Left lobe of liver (tissue), 2 donors: Measurements from ENCODE around the gene NPDC1. TPM values are rescaled to one million over a fixed set of nuclear protein-coding genes. Genes with fewer than 3 reads are reported as not detected.
"Not testable (repeated sequence)": the region's sequence is repeated elsewhere in the genome, so short reads cannot be mapped to it uniquely, and the experiment has no call there.

ENCODE experiments used
- ATAC-seq: fragments of 200-7000 bp; cut with Tn5 transposase; one replicate; pipeline ENCODE4 v1.9.1; 2020; ENCODE audit warnings: mild to moderate bottlenecking, moderate library complexity
- DNase-seq: peaks from one replicate; pipeline ENCODE4 v3.0.0-alpha.2; 2020; ENCODE audit warnings: low spot score
- total RNA-seq: library from RNA; stranded (reverse); gene quantifications from one replicate; pipeline ENCODE4 v1.2.1, GENCODE V29; 2021
- donor health status: DM: no; HTN: no; CAD: no; lungs with moderate emphysema.
- donor health status: DM: no; HTN: yes; CAD: no.

NPDC1 gene
- total RNA-seq, 1 donor from 2014 or later, result 16.6 TPM

DNA sequence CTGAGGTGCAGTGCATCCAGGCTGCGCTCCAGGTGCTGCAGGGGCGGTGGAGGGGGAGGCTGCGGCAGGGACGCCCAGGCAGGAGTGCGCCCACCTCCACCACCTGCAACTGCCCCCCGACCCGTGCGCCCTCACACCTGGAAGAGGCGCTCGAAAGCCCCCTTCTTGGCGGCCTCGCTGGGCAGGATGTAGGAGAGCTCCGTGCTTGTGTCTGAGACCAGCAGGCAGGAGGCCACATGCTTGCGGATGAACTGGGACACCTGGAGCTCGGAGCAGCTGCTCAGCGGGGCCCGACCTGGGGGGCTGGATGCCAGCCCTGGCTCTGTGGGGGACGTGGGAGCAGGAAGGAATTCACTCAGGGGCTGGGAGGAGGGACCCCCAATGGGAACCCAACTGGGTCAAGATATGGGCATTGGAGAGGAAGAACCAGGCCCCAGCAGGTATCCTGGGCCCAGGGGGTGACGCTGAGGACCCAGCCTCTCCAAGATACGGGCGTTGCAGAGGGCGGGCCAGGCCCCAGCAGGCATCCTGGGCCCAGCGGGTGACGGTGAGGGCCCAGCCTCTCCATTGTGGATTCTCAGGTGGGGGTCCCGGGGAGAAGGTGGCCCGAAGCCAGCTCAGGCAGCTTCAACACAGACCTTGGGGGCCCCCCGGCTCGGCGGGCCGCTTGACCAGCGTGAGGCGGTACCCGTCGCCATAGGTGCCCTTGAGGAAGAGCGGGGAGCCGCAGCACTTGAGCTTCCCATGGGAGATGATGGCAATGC, 31.0 kb downstream of the NPDC1 start:
- no peak for DNase-seq
- ATAC-seq, result no peak

GRCh38 chr9:137014166-137014565, 31.8 kb downstream of the NPDC1 start:
- DNase-seq (no peak), ATAC-seq (no peak)

GRCh38 chr9:137013571-137013940, 32.4 kb downstream of the NPDC1 start:
- no peak for DNase-seq
- ATAC-seq, result no peak

GRCh38 chr9:137012694-137013570, 33.0 kb downstream of the NPDC1 start:
- no peak for DNase-seq
- no peak for ATAC-seq

DNA sequence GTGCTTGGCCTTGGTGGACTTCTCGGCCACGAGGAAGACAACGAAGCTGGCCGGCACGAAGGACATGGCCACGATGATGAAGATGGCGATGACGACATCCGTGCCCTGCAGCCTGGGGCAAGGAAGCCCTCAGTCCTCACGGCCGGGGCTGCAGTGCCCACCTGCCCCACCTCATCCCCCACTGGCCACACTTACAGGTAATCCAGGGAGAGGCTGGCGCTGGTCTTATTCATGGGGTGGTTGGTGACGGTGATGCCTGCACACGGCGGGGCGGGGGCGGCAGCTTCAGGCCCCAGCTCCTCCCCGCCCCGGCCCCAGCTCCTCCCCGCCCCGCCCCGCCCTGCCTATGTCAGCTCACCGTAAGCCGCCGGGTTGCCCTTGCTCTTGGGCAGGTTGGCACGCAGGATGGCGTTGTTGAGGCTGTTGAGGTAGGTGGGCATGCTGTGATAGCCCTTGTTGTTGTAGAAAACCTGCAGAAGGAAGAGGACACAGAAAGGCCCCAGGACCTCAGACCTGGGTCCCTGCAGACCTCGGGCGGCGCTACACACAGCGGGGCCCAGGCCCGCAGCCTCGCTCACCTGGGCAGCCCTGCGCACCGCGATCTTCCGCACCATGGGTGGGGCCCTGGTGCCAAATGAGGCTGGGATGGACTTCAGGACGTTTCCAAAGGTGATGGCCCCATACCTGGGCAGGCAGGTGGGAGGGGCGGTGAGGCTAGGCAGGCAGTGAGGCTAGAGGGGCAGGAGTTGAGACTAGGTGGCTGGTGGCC, 33.9 kb downstream of the NPDC1 start:
- ATAC-seq, result no peak

GRCh38 chr9:137011156-137011555, 34.8 kb downstream of the NPDC1 start:
- DNase-seq (no peak), ATAC-seq (no peak)

More for the DNA sequence above, 33.9 kb downstream of the NPDC1 start:
- DNase-seq, result no peak

DNA sequence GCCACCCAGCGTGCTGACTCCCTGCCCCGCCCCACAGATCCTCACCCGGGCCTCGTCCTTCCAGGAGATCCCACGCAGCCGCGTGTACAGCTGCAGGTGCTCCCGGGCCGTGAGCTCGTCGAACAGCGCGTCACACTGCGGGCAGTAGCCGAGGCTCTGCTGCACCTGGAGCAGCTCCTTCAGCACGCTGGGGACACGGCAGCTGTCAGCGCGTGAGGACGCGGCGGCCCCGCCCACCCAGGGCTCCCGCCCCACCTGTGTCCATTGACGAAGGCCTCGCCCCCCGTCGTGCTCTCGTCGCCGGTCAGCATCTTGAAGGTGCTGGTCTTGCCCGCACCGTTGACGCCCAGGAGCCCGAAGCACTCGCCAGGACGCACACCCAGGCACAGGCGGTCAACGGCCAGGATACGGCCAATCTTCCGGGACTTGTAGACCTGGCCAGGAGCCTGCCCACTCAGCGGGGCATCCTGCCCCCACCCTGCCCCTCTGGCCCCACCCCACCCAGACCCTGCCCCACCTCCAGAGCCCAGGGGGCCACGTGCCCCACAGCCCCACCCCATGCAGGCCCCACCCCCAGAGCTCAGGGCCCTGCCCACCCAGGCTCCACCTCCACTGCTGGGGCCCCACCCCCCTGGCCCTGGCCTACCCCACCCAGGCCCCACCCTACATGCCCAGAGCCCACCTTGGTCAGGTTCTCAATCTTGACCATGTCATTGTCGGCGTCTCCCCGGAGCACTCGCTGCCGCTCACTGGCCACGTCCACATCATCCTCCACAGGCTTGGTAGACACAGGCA, 35.8 kb downstream of the NPDC1 start:
- no peak for ATAC-seq
- no peak for DNase-seq

DNA sequence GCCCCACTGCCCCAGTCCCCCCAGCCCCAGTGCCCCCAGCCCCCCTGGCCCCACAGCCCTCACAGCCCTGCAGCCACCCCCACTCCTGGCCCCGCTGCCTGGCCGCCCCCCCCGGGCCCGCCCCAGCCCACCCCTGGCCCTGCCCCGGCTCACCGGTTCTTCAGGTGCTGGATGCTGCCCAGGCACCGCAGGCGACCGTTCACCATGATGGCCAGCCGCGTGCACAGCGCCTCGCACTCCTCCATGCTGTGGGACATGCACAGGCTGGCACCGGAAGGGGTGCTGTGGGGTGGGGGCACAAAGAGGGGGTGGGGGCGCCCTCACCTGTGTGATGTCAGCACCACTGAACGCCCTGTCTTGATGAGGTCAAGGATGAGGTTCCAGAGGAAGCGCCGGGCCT, 36.8 kb downstream of the NPDC1 start:
- DNase-seq, result no peak

GRCh38 chr9:137008312-137008711, 37.7 kb downstream of the NPDC1 start:
- no peak for ATAC-seq
- no peak for DNase-seq

More for the DNA sequence above, 36.8 kb downstream of the NPDC1 start:
- no peak for ATAC-seq

DNA sequence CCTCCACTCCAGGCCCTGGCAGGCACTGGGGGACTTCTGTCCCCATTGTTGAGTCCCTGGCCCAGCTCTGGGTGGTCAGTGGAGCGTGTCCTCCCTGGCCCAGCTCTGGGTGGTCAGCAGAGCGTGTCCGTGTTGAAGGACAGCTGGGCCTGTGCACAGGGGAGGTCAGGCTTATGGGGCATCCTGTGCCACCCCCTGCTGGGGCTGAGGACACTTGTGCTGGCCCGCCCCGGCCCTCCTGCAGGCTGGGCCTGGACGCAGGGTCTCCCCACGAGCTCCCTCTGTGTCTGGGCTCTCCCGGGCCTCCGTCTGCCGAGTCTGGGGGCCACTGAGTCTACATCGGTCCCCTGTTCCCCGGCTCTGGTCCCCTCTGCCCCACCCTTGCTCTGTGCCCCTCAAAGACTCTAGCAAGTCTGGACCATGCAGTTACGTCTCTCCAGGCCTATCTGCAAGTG, 38.1 kb downstream of the NPDC1 start:
- ATAC-seq, result no peak
- DNase-seq, result no peak

DNA sequence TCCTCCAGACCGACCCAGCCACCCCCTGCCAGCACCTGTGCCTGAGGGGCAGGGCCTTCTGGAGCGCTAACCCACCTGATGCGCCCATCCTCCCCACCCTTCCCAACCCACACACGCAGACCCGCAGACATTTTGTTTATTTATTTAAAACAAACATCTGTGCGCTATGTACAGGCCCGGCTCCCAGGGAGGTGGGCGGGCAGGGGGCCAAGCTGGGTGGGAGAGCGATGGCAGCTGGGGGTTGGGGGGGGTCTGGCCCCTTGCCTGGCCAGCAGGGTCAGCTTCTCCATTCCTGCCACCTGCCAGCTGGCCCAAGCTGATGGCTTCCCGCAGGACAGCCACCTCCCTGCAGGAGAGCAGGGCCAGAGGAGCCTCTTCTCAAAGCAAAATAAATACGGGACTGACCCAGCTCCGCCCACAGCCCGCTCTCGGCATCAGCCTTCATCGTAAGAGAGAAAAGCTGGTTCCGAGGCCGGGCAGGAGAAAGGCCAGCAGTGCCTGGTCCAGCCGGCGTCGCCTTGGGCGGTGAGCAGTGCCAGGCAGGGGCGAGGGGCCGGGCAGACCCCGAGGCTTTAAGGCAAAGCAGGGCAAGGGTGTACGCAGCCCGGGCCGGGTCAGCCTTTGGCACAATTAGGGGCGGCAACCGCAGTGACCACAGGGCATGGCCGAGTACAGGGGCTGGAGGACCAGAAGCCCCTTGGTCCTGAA, 38.7 kb downstream of the NPDC1 start:
- no peak for DNase-seq
- peak; percentile 9 for ATAC-seq

GRCh38 chr9:137006116-137007003, 39.6 kb downstream of the NPDC1 start:
- peak; percentile 10 for ATAC-seq
- DNase-seq, result no peak

DNA sequence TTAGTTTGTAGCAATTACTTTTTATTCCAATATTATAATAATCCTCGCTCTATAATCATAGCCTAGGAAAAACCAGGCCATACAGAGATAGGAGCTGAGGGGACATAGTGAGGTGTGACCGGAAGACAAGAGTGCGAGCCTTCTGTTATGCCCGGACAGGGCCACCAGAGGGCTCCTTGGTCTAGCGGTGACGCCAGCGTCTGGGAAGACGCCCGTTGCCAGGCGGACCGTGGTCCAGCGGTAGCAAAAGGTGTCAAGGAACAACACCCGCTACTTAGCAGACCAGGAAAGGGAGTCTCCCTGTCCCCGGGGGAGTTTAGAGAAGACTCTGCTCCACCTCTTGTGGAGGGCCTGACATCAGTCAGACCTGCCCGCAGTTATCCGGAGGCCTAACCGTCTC, 41.7 kb downstream of the NPDC1 start:
- ATAC-seq, DNase-seq: not testable (repeated sequence)

DNA sequence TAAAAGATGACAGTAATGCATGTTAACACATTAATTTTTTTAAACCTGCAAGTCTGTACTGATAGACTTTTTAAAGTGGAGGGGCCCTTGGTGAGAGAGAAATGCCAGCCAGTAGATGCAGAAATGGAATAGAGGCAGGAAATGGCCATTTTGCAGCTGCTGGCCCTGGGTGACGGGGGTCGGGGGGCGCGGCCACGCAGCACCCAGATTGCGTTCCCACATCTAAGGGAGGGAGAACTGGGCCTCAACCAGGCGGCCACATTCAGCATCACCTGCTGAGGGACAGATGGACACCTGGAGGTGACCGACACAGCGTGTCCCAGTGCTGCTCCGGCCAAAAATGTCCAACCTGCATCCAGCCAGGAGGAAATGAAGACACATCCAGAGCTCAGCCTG, 43.3 kb downstream of the NPDC1 start:
- ATAC-seq (no peak), DNase-seq (no peak)

- ATAC-seq, result peak; percentile 72
- no peak for DNase-seq
Measured at GRCh38 chr9:137001857-137002645, 43.9 kb downstream of the NPDC1 start.

DNA sequence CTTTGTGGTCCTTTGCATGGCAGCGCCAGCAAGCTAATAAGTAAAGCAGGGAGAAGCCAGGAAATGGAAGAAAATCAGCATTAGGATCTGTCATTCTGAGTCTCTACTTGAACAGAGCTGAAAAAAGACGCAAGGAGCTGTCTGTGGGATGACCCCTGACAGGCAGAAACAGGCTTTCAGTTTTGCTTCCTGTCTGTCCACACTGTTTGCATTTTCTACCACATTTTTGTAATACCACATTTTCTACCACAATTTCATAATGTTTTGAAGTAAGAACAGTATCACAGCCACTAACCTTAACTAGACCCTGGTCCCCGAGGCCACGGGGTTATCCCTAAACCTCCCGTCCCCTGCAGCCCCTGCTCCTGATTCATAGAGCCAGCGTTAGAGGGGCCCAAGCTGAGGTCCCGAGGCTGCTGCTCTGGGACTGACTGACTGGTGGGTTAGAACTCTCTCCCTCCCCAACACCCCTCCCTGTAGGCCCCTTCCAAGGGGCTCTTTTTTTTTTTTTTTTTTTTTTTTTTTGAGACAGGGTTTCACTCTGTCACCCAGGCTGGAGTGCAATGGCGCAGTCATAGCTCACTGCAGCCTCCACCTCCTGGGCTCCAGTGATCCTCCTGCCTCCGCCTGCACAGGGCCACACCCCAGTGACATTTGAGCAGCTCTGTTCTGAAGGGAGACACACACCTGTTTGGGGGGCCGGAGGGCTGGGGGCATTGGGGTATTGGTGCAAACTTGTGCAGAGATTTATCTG, 45.6 kb downstream of the NPDC1 start:
- no peak for DNase-seq
- ATAC-seq, result no peak

DNA sequence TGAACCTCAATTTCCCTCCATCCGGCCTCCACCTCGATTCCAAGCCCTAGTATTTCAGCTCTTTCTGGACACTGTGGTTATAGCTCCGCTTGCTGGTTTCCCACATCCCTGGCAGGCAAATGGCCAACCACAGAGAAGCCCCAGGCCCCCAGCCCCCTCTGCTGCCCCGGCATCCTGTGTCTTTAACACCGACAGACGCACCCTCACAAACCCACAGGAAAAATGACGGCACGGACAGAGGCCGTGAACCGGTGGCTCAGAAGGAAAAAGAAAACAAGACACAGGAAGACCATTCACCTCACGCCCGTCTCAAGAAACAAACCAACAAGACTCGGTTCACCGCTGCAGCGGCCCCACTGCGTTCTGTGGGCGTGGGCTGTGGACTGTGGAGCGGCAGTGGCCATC, 48.1 kb downstream of the NPDC1 start:
- ATAC-seq, result no peak
- no peak for DNase-seq
